Measurements from ENCODE around the gene CDH12.
"Not testable (repeated sequence)": the region's sequence is repeated elsewhere in the genome, so short reads cannot be mapped to it uniquely, and the experiment has no call there.

CDH12 gene

GRCh38 chr5:22643356-22643755 lies 209.8 kb downstream of the CDH12 start:
- DNase-seq: no peak

DNA sequence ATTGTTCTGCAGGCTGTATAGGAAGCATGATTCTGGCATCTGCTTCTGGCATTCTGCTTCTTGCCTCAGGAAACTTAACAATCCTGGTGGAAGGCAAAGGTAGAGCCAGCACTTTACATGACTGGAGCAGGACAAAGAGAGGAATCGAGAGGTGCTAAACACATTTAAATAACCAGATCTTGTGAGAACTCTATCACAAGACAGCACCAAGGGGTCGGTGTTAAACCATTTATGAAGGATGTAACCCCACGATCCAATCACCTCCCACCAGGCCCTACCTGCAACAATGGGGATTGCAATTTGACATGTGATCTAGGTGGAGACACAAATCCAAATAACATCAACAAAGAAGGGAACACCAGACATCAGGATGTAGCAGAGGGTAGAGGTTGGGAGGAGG lies 221.5 kb downstream of the CDH12 start:
- DNase-seq: no peak

DNA sequence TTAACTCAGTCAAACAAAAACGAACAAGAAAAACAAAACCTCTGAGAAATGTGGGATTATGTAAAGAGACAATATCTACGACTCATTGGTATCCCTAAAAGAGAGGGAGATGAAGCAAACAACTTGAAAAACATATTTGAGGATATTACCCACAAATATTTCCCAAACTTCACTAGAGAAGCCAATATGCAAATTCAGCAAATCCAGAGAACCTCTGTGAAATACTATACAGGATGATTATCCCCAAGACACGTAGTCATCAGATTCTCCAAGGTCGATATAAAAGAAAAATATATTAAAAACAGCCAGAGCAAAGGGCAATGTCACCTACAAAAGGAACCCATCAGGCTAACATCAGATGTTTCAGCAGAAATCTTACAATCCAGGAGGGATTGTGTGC lies 226.1 kb downstream of the CDH12 start:
- DNase-seq: no peak

DNA sequence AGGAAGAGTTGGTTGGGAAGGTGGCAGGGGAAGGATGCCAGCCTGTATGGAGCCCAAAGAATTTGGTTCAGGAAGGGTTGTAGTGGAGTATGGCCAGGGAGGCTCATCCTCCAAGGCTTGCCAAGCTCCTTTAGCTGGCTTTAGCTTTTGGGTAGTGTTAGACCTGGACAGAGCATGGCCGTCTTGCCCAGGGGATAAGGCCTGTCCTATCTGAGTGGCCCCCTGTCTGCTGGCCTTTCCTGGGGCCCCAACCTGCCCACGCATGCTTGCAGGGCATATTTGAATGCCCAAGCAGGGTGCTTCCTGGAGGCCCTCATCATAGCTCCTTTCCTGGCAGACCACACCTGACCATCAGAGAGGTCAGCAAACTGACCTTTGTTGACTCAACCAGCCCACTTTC lies 227.7 kb downstream of the CDH12 start:
- DNase-seq: no peak

- no peak for DNase-seq
Observed at GRCh38 chr5:22621084-22621483, 232.1 kb downstream of the CDH12 start.

GRCh38 chr5:22615964-22616363 lies 237.2 kb downstream of the CDH12 start:
- DNase-seq: no peak

DNA sequence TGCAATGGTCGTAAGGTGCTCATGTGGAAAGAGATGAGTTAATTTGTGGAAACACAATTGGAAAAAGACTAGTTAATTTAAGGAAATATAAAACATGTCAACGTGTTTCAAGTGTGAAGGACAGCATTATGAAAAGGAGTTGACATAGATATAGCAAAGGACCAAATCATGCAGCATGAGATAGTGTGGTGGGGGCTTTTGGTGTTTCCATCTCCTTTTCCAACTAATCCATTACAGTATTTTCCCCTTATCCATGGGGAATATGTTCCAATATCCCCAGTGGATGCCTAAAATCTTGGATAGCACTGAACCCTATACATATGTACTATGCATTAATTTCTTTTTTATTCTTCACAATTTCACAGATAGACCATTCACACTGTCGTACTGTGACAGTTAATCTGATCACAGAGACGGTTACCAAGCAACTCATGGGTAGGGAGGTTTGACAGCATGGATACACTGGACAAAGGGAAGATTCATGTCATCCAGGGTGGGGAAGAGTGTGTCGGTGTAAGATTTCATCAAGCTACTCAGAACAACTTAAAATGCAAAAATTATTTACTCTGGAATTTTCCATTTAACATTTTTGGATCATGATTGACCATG lies 238.6 kb downstream of the CDH12 start:
- no peak for DNase-seq

DNA sequence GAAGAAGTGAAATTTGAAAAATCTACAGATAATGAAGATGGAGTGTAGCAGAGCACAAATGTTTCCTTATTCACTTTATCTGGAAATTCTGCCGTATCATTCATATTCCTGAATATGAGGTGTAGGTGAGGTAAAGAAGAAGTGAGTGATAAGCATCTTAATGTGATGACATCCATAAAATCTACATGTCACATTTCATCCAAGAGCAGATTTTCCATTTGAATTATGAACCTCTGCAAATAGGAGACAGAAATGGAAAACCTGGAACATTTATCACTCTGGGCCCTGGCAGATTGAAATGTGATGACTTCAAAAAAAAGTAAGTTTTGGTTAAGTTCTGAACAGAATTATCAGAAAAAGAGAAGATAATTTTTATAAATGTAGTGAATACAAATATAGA lies 240.2 kb downstream of the CDH12 start:
- no peak for DNase-seq

DNA sequence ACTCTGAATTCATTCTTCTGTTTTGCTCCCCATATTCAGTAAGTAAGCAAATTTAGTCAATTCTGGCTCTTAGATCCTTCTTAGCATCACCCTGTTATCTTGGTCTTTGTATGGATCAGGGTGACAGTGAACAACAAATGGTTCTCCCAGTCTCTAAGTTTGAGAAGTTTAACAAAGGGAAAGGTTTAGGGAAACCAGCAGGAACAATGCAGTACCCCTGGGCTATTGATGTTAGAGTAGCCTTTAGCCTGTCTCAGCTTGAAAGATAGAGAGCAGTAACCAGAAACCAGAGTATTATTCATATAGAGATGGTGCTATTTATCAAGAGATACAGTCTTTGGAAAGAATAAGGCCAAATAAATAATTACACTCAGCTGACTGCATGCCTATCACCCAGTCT lies 241.8 kb downstream of the CDH12 start:
- DNase-seq: no peak

DNA sequence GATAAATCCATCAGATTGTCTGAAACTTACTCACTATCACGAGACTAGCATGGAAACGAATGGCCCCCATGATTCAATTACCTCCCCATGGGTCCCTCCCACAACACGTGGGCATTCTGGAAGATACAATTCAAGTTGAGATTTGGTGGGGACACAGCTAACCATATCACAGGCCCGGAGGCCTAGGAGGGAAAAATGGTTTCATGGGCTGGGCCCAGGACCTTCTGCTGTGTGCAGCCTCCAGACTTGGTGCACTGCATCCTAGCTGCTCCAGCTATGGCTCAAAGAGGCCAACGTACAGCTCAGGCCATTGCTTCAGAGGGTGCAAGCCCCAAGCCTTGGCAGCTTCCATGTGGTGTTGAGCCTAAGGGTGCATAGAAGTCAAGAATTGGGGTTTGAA lies 245.6 kb downstream of the CDH12 start:
- DNase-seq: not testable (repeated sequence)

- no peak for DNase-seq
Observed at GRCh38 chr5:22605473-22605872, 247.7 kb downstream of the CDH12 start.

- no peak for DNase-seq
Observed at GRCh38 chr5:22604711-22605110, 248.4 kb downstream of the CDH12 start.

DNA sequence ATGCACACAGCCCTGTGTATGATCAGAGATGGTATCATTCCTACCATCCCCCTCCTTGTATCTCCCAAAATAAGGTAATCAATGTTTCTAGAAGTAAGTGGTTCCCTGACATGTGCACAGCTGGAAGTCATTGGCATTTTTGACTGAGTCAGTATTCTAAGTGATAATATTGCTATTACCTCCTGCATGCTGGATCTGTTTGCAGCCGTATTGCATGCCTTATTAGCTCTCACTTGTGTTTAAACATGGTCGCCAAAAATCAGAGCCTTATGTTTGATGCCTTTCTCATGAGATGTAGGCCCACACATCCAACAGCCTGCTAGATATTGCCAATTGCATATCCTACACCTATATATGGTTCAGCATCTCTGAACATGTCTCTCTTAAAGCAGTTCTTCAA lies 254.3 kb downstream of the CDH12 start:
- DNase-seq: no peak

GRCh38 chr5:22596404-22596970 lies 256.7 kb downstream of the CDH12 start:
- DNase-seq: no peak

DNA sequence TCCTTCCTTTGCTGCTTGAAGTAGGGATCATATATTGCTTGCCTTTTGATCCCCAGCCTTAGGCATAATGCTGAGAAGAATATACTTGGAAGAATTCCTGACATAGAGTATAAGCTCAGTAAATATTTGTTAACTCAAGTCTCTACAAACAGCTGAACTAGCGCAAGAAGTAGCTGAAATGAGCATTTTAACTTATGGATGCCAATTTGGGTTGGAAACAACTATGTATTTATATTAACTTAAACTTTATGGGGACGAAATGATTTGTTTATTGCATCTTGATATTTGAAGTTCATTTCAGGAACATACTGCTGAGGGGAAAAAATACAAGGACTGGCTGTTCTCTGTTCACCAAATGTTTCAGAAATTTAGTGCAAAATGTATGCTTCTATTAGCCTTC lies 258.7 kb downstream of the CDH12 start:
- no peak for DNase-seq

DNA sequence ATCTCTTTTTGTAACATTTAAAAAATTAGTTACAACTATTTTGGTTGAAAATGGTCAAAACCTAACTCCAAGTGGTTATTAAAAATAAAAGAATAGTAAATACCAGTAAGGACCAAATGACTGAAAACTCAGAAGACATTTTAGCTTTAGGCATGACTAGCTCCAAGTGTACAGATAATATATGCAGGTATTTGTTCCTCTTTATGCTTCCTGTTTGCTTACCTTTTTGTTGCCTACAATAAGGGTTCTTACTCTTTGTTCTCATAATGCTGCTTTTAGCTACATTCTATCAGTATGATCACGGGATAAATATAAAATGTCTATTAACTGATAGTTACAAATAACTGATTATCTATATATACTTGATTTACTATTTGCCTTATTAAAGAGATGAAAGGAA lies 259.6 kb downstream of the CDH12 start:
- no peak for DNase-seq

- DNase-seq: no peak
Observed at GRCh38 chr5:22591461-22591860, 261.7 kb downstream of the CDH12 start.

DNA sequence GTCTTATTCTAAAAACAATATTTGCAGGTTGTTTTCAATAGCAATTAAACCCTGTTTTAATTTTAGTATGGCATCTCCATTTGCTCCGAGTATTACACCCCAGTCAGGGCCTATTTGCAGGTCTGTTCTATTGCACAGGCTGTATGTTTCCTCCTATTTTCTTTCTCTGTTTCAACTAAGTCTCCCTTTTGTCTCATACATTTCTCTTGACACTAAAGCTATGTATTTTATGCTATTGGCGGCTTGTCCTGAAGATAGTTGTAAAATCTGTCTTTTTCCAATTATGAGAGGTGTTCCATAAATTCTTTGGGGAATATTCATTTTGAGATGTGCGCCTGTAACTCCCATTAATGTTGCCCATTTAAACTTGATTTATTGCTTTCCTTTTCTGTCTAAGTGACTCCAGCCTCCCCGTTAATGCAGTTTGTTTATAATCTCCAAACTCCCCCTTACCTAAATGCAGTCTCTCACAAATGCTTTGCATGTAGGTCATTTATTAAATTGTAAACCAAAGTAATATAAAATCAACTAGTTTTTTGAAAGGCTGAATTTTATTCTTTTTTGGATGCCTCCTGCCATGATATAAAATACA lies 262.4 kb downstream of the CDH12 start:
- no peak for DNase-seq

- DNase-seq: no peak
Observed at GRCh38 chr5:22577711-22578110, 275.4 kb downstream of the CDH12 start.

GRCh38 chr5:22577006-22577405 lies 276.1 kb downstream of the CDH12 start:
- no peak for DNase-seq

- DNase-seq: no peak
Observed at GRCh38 chr5:22572941-22573340, 280.2 kb downstream of the CDH12 start.

GRCh38 chr5:22567983-22568382 lies 285.2 kb downstream of the CDH12 start:
- DNase-seq: no peak

DNA sequence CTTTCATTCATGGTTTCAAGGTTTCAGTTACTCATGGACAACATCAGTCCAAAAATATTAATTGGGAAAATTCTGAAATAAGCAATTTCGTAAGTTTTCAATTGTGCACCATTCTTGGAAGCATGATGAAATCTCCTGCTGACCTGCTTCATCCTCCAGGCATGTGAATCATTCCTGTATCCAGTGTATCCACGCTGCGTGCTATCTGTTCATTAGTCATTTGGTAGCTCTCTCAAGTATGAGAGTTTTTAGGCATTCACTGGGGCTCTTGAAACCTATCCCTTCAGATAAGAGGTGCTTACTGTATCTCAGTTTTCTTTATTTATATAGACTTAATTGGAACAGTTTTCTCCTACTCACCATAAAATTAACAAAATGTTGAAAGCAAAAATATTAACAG lies 293.0 kb downstream of the CDH12 start:
- no peak for DNase-seq

GRCh38 chr5:22557251-22557650 lies 295.9 kb downstream of the CDH12 start:
- no peak for DNase-seq

- DNase-seq: no peak
Observed at GRCh38 chr5:22554475-22554874, 298.7 kb downstream of the CDH12 start.

All from CD4-positive, alpha-beta T cell treated with Interleukin-12 subunit alpha and Interleukin-12 subunit beta, for 1 hour (primary cell).